GM10847 (cell line): Measurements from ENCODE around the gene ERC1.

Experiments
- POLR2A ChIP-seq: IDR thresholded peaks from 2 replicates; pipeline ENCODE4 v1.6.1; 2011; ENCODE audit not compliant: insufficient read length; ENCODE audit errors: extremely low read depth

Gene ERC1

GRCh38 chr12:1256285-1256684 lies 265.3 kb downstream of the ERC1 start:
- no peak for TF ChIP-seq POLR2A

- TF ChIP-seq POLR2A, result no peak
Measured at GRCh38 chr12:1256991-1257390, 266.0 kb downstream of the ERC1 start.

- no peak for TF ChIP-seq POLR2A
Measured at GRCh38 chr12:1262011-1262410, 271.0 kb downstream of the ERC1 start.

- TF ChIP-seq POLR2A, result no peak
Measured at GRCh38 chr12:1267243-1267642, 276.2 kb downstream of the ERC1 start.

DNA sequence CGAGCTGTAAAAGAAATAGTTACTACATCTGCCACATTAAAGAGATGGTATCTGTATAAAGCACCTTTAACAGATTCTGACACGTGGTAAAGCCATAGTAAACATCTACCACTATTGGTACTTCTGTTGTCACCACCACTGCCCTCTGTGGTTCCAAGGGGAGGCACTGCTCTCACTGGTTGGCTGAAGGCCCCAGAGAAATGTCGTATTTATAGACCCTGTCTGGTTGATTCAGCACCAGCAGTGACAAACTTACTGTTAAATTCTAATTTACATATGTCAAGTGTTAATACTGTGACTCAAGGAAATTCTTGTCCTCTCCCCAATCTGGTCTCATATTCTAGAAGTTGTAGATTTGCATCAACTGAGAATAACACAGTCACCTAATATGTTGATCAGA lies 281.1 kb downstream of the ERC1 start:
- no peak for TF ChIP-seq POLR2A

DNA sequence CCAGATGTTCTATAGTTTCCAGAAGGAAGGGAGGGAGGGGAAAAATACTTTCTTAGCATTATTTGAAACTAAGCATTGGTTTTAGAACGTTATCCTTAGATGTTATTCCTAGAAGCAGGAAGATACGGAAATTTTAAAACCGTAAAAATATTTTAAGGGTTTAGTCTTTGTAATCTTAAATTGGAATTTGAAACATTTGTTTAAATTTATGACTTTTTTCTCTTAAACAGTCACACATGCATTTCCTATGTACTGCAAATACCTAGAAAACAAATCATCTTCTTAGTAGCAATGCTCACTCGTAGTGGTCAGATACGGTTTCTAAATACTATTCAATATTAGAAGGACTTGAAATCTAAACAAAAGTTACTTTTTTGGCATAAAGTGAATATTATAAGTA lies 282.0 kb downstream of the ERC1 start:
- no peak for TF ChIP-seq POLR2A

DNA sequence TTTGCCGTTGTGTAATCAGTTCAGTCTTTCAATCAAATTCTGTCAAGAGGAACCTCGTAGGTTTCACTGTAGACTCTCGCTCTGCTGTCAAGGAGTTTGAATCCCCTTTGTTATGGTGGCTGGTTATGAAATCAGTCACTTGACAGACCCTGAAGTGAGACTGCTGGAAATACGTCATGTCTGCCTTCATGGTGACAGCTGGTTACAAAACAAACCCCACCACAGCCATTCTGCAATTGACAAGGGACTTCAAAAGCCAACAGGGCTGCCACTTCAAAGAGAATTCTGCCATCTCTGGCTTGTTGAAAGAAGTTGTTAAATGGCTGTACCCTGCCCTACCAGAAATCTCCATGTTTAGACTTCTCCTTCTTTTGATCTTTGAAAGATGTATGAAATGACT lies 286.9 kb downstream of the ERC1 start:
- no peak for TF ChIP-seq POLR2A

- no peak for TF ChIP-seq POLR2A
Measured at GRCh38 chr12:1279050-1279449, 288.0 kb downstream of the ERC1 start.

GRCh38 chr12:1280059-1280458 lies 289.0 kb downstream of the ERC1 start:
- no peak for TF ChIP-seq POLR2A

- no peak for TF ChIP-seq POLR2A
Measured at GRCh38 chr12:1281683-1282366, 290.8 kb downstream of the ERC1 start.

- no peak for TF ChIP-seq POLR2A
Measured at GRCh38 chr12:1282670-1283315, 291.8 kb downstream of the ERC1 start.

GRCh38 chr12:1283316-1283715 lies 292.3 kb downstream of the ERC1 start:
- no peak for TF ChIP-seq POLR2A

DNA sequence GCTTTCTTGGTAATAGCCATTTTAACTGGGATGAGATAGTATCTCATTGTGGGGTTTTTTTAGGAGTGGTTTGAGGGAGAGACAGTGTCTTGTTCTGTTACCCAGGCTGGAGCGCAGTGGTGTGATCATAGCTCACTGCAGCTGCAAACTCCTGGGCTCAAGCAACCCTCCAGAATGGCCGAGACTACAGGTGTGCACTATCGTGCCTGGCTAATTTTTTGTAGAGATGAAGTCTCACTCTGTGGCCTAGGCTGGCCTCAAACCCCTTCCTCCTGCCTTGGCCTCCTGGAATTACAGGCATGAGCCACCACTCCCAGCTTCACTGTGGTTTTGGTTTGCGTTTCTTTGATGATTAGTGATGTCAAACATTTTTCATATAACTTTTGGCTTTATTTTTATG lies 293.6 kb downstream of the ERC1 start:
- TF ChIP-seq POLR2A, result no peak

DNA sequence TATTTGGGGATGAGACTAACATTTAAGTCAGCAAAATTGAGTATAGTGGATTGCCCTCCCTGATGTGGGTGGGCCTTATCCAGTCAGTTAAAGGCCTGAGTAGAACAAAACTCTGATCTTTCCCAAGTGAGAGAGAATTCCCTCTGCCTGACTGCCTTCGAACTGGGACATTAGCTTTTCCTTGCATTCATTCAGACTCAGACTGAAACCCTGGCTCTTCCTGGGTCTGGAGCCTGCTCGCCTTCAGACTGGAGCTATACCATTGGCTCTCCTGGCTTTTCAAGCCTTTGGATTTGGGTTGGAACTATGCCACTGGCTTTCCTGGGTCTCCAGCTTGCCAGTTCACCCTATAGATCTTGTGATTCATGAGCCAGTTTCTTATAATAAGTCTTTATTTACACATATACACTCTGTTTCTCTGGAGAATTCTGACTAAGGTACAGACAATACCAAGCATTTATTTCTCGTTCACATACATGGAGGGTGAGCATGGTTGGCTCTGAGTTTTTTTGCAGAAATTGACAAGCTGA lies 296.5 kb downstream of the ERC1 start:
- no peak for TF ChIP-seq POLR2A

GRCh38 chr12:1288333-1288732 lies 297.3 kb downstream of the ERC1 start:
- no peak for TF ChIP-seq POLR2A

- no peak for TF ChIP-seq POLR2A
Measured at GRCh38 chr12:1289371-1290155, 298.5 kb downstream of the ERC1 start.
